GM19328 (cell line): ENCODE data around the gene ENO3.

Source experiments
- ATAC-seq: cut with Tn5 transposase; IDR thresholded peaks from one replicate; pipeline ENCODE4 v1.9.1; 2021; ENCODE audit warnings: mild to moderate bottlenecking, moderate library complexity; ENCODE audit not compliant: unreplicated experiment

Gene ENO3

DNA sequence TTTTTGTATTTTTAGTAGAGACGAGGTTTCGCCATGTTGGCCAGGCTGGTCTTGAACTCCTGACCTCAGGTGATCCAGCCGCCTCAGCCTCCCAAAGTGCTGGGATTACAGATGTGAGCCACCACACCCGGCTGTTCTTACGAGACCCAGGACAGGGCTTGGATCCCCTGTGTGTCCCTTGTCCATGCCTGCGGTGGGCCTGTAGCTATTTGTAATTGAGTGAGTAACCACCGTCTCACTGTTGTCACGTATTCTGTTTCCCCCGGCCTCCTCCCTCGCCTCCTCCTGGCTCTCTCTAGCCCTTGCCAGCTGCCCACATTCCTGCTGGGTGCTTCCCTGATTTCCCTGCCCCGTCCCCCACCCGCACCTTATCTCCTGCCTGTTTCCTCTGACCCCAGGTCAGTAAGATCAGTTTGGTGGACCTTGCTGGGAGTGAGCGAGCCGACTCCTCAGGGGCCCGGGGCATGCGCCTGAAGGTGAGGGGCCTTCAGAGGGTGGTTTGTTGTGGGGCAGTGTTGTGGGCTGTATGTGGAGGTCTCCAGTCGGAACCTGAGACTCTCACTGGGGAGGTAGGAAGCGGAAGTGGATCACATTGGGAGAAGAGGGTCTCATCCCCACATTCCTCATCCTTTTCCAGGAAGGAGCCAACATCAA is 52.4 kb downstream of the ENO3 start:
- no peak for ATAC-seq
